HG02798 (cell line): ENCODE data around the gene PTEN.

Experiments used
- ATAC-seq: cut with Tn5 transposase; IDR thresholded peaks from one replicate; pipeline ENCODE4 v1.9.1; 2021; ENCODE audit warnings: mild to moderate bottlenecking; ENCODE audit not compliant: unreplicated experiment, poor library complexity

Gene PTEN

GRCh38 chr10:87960230-87960629 is 96.8 kb downstream of the PTEN start:
- ATAC-seq = no peak

GRCh38 chr10:87961314-87961713 is 97.9 kb downstream of the PTEN start:
- no peak for ATAC-seq

- no peak for ATAC-seq
These were observed 103.0 kb downstream of the PTEN start for GRCh38 chr10:87966459-87966858.

GRCh38 chr10:87973635-87974034 is 110.2 kb downstream of the PTEN start:
- ATAC-seq = no peak

- ATAC-seq = no peak
These were observed 110.7 kb downstream of the PTEN start for GRCh38 chr10:87974130-87974529.

- ATAC-seq = no peak
These were observed 111.3 kb downstream of the PTEN start for GRCh38 chr10:87974769-87975168.

- ATAC-seq = no peak
These were observed 112.8 kb downstream of the PTEN start for GRCh38 chr10:87976101-87976743.

GRCh38 chr10:87978166-87978565 is 114.7 kb downstream of the PTEN start:
- ATAC-seq = no peak

GRCh38 chr10:87979847-87980246 is 116.4 kb downstream of the PTEN start:
- no peak for ATAC-seq

- no peak for ATAC-seq
These were observed 120.3 kb downstream of the PTEN start for GRCh38 chr10:87983716-87984115.

GRCh38 chr10:87987206-87987605 is 123.8 kb downstream of the PTEN start:
- ATAC-seq = no peak

- no peak for ATAC-seq
These were observed 128.5 kb downstream of the PTEN start for GRCh38 chr10:87991946-87992345.

- no peak for ATAC-seq
These were observed 141.0 kb downstream of the PTEN start for GRCh38 chr10:88004451-88004850.

GRCh38 chr10:88006261-88006660 is 142.8 kb downstream of the PTEN start:
- no peak for ATAC-seq

- ATAC-seq = no peak
These were observed 145.5 kb downstream of the PTEN start for GRCh38 chr10:88008866-88009470.

- no peak for ATAC-seq
These were observed 149.2 kb downstream of the PTEN start for GRCh38 chr10:88012641-88013040.

GRCh38 chr10:88017781-88018180 is 154.4 kb downstream of the PTEN start:
- no peak for ATAC-seq

GRCh38 chr10:88019753-88020152 is 156.3 kb downstream of the PTEN start:
- no peak for ATAC-seq
